Measurements from ENCODE around the gene DBT.
A peak's percentile ranks its signal among the peaks of the same experiment; 100 is the strongest.
"Not testable (repeated sequence)": the region's sequence is repeated elsewhere in the genome, so short reads cannot be mapped to it uniquely, and the experiment has no call there.

The DBT gene

DNA sequence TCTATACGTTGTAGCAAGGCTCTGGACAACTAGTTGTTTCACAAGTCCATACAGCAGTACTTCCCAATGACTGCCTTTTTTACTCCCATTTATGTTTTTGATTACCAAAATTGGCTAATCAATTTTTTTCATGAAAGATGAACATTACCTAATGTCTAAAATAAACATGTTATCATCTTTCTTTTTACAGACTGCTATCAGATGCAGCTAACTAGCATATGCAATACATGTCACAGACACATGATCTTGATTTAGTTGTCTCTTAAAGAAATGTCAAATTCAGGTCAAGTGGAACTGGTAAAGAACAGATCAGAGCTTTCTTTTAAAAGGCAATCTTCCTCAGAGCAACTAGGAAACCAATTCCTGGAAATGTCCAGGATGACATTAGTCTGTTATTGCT, 630 bp upstream of the DBT start:
- DNase-seq = no peak

DNA sequence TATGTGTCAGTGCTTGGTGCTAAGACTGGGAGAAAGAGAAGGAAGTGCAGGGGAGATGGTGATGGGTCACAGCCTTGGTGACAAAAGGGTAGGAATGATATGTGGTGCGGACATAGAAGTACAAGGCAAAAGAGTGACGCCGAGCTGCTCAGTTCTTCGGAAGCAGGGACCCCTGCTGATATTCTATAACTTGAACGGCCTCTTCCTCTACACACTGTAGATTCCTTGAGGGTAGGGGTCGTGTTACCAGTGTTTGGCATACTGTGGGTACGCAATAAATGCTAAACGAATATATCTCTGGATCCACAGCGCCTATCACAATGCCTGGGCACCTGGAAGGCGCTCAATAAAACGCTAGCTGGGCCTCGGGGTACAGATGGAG, 488 bp downstream of the DBT start:
- no peak for DNase-seq

DNA sequence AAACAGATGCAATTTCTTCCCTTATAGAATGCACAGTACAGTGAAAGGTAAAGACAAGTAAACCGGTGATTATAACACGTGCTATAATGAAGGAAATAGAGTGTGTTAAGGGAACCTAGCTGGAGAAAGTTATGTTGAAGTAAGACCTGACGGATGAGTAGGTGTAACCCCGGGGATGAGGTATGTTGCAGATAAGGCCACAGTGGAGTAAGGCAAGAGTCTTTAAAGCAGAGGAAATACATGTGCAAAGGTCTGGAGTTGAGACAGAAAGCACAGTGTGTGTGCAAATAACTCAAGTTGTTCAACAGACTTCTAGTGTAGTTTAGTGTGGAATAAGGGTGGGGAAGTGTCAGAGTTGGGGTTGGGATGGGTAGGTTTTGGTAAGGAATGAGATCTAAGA, 2.9 kb downstream of the DBT start:
- DNase-seq = no peak

DNA sequence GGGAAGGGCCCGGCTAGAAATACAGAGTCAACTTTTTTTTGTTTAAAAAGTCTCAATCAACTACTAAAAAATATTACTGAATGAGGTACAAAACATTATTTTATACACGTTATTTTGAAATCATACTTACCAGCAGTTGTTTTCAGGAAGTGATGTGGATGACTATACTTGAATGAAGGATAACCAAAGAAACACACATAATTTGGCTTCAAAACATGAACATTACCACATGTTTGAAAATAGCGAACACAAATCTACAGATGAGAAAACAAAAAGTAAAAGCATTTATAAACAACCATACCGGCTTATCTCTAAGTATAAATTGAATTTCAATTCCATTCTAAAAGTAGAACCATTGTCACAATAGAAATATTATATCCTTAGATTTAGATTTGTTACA, 9.0 kb downstream of the DBT start:
- no peak for DNase-seq

DNA sequence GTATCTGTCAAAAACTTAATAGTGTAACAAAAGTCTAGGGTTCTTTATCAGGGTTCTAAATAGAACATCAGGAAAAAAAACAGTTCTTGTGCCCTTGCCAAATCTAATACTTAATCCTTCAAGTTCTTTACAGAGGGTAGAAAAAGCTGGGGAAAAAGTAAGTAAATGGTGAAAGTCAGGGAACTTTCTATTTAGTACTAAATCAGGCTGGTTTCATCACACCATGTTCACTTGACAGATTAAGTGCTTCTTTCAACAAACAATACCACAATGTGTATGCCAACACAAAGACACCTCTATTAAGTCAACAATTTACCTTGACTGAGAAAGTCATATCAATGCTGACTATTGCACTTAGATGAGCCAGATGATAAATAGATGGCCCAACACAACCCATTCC, 9.7 kb downstream of the DBT start:
- peak; percentile 19 for DNase-seq

DNA sequence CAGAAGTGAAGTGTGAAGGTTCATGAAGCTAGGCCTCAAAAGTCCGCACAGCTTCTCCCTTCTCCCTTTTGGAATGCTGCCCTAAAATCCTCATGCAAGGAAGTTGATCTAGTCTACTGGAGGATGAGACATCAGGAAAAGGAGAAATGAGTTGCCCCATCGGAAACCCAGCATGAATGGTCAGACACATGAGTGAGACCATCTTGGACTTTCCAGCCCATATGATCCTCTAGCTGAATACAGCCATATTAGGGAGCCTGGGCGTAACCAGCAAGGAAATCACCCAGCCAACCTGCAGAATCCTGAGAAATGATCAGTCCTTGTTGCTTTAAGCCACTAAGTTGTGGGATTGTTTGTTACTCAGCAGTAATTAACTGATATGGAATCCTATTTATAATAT, 12.5 kb downstream of the DBT start:
- DNase-seq = no peak

DNA sequence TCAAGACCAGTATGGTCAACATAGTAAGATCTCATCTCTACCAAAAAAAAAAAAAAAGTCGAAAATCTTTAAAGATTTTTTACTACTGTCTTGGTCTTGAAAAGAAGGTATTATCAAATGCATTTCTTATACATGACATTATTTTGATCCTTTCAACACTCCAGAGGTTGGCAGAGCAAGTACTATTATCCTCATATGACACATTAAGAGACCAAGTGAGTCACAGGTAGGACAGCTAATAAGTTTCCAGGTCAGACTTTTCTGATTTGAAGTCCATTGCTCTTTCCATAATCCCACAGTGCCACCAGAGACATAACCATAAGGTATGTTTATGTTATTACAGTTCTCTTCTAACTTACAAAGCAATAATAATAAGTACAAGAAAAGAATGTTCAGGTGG, 15.2 kb downstream of the DBT start:
- no peak for DNase-seq

DNA sequence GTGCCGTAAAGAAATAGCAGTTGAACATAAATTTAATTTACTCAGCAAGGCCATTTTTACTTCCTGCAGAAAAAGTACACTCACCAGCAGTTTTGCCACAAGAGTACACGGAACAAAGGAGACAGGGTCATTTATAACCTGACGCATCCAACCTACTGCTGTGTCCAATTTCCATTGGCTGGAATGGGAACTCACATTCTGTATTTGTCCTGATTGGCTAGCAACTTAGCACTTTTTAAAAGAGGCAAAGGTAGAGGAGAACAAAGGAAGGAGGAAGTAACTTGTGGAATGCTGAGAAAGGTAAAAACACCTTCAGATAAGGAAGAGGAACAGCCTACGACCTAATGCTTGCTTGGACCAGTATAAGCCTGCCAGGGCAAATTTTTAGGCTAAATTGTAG, 16.1 kb downstream of the DBT start:
- DNase-seq = not testable (repeated sequence)

DNA sequence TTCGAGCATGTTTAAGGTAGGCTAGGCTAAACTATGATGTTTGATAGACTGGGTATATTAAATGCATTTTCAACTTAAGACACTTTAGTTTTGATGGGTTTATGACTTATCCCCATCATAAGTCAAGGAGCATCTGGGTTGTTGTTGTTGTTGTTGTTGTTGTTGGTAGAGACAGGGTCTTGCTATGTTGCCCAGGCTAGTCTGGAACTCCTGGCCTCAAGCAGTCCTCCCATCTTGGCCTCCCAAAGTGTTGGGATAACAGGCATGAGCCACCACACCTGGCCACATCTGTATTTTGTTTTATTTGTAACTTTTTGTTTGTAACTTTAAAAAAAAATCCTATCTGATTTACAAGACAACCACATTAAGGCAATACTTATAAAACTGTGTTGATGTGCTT, 17.5 kb downstream of the DBT start:
- no peak for DNase-seq

DNA sequence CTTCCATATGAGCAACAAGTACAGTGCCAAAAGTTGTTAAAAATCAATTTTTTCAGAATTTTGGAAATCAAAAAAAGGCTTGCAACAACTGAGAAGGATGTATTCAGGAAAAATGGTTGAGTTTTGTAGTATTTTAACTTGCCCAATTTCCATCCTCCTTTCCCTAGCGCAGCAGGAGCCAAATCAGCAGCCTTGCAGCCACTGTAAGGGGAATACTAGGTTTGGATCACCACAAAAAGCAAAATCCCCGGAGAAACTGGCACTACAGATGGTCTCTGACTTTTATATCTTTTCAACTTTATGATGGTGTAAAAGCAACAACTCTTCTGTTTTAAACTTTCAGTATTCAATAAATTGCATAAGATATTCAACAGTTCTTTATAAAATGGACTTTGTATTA, 17.9 kb downstream of the DBT start:
- no peak for DNase-seq

DNA sequence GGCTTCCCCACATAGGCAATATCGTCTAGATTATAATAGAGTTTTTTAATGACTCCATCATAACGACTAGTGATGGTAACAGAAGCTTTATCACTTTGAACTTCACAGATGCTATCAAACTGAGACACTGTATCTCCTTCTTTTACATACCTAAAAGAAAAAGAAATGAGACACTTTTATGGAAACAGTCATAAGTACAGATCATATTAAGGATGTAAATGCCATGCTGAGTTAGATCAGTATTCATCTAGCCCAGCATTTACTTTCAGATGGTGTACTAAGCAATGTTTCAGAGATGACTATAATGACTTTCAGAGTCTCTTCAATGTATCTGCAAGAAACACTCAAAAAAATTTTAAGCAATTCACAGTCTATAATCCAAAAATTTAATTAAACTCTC, 18.9 kb downstream of the DBT start:
- DNase-seq = no peak

DNA sequence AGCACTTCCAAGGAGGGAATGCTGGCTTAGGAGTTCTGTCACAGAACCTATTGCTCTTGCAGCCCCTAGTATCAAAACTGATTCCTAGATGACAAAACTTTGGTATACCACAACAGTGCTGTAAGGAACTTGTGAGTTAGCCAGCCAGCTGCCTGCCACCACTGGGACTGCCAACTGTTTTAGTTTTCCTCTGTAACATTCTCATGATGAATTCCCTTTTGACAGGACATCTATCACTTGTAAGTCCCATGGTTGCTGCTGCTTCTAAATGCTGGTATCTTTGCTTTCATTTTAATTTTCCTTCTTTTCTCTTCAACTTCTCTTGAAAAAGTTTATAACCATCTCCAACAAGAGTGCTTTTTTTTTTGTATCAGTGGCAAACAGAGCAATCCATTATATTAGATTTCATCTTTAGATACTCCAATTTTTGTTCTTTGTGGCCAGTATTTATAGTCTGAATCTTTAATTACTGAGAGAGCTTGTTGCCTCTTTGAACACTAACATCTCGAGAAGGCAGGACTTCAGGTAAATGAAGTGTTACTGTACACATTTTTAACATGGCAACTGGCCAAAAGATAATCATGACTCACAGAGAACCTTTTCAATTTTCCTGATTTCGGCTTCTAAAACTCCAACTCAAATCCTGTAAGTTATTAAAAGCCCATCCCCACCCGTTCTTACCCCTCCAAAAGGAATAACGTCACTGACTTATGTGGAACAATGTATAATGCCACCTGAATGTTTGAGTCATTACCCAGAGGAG, 19.8 kb downstream of the DBT start:
- DNase-seq = no peak

DNA sequence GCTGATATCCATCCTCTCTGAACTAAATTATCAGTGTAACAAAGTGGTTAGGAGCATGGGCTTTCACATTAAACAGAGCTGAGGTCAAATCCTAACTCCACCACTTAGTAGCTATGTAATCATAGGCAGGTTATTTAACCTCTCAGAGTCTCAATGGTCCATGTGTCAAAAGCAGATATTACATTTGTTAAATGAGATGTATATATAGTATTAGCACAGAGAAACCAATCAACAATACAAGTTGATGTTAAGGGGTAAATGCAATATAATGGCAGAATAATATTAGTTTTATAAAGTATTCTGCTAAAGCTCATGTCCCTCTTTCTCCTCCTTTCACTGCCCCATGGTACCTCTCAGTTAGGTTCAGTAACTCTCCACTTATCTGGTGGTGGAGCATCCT, 27.2 kb downstream of the DBT start:
- DNase-seq = no peak

DNA sequence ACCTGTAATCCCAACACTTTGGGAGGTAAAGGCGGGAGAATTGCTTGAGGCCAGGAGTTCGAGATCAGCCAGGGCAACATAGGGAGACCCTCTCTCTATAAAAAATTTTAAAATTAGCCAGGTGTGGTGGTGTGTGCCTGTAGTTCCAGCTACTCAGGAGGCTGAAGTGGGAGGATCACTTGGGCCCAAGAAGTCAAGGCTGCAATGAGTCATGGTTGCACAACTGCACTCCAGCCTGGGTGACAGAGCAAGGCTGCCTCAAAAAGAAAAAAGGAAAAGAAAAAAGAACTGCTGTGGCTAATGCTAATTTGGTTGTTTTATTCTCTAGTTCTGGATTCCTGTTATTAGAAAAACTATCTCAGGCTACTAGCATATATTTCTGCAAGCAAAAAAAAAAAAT, 29.8 kb downstream of the DBT start:
- DNase-seq = no peak

DNA sequence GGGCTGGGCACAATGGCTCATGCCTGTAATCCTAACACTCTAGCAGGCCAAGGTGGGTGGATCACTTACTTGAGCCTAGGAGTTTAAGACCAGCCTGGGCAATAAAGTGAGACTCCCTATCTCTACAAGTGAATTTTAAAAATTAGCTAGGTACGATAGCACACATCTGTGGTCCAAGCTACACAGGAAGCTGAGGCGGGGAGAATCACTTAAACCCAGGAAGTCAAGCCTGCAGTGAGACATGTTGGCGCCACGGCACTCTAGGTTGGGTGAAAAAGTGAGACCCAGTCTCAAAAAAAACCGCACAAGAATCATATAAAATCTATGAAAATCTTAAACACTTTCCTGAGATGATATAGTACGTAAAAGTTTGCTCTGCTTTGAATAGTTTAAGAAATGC, 30.2 kb downstream of the DBT start:
- no peak for DNase-seq

DNA sequence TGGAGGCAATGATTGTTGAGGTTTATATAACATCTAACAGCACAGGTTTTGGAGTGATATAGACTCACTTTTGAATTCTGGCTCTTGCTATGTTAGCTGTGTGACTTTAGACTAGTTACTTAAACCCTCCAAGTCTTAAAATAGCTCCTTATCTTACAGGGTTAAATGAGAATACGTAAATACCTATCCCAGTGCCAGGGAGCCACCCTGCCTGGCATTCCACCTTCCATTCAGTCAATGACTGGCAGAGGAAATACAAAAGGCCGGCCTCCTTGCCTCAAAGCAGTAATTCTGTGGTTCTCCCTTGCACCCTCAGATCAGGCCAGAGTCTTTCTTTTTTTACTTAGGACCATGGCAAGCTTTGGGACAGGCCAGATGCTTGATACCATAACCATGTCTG, 31.8 kb downstream of the DBT start:
- DNase-seq = no peak

DNA sequence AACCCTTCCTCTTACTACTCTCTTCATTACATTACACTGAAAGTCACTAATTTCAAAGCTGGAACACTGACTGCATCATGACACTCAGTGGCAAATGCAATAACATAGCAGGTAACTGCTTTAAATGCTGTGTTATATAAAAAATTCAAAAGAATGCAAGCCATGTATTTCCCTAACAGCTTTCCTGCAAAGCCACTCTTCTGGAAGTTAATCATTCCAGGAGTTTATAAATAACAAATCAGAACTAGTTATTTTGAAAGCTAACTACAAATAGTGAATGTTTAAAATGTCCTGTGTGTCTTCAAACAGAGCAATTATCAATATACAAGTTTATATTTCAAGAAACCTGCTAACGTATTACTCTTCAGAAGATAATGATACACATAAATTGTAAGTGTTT, 34.5 kb downstream of the DBT start:
- DNase-seq = no peak

DNA sequence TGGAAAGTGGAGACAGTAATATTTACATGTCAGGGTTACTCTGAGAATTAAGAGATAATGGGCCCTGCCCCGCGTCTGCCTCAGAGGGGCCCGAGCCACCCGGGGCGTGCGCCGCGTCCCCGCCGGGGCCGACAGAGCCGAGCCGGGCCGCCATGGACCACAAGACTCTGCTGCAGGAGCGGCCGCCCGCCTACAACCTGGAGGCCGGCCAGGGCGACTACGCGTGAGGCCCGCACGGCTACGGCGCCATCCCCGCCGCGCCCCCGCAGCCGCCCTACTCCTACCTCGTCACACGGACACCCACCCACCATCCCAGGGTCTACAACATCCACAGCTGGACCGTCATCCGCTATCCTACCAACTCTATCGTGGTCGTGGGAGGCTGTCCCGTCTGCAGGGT, 36.5 kb downstream of the DBT start:
- DNase-seq = no peak

DNA sequence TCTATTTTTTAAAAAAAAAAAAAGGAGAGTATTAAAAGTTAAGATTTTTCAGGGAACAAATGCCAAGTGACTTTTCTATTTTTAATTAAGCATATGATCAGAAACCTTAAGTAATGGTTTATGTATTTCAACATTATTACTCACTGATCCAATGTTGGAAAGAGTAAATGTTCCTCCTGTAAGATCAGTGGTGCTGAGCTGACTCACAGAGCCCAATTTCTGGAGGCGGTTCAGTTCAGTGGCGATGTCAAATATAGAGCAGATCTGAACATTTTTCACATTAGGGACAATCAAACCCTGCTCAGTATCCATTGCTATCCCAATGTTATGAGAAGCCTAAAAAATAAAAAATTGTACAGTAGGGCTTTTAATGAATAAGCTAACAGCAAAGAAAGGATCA, 43.3 kb downstream of the DBT start:
- no peak for DNase-seq

DNA sequence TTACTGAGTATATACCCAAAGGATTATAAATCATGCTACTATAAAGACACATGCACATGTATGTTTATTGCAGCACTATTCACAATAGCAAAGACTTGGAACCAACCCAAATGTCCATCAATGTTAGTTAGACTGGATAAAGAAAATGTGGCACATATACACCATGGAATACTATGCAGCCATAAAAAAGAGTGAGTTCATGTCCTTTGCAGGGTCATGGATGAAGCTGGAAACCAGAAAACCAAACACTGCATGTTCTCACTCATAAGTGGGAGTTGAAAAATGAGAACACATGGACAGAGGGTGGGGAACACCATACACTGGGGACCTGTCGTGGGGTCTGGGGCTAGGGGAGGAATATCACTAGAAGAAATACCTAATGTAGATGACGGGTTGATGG, 44.0 kb downstream of the DBT start:
- DNase-seq = not testable (repeated sequence)

DNA sequence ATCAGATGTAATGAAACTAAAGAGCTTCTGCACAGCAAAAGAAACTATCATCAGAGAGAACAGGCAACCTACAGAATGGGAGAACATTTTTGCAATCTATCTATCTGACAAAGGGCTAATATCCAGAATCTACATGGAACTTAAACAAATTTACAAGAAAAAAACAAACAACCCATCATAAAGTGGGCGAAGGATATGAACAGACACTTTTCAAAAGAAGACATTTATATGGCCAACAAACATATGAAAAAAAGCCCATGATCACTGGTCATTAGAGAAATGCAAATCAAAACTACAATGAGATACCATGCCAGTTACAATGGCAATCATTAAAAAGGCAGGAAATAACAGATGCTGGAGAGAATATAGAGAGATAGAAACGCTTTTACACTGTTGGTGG, 44.5 kb downstream of the DBT start:
- DNase-seq = not testable (repeated sequence)

DNA sequence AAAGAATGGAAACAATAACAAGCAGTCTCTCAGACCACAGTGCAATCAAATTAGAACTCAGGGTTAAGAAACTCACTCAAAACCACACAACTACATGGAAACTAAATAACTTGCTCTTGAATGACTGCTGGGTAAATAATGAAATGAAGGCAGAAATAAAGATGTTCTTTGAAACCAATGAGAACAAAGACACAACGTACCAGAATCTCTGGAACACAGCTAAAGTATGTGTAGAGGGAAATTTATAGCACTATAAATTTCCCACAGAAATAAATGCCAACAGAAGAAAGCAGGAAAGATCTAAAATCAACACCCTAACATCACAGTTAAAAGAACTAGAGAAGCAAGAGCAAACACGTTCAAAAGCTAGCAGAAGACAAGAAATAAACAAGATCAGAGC, 46.9 kb downstream of the DBT start:
- DNase-seq = not testable (repeated sequence)

DNA sequence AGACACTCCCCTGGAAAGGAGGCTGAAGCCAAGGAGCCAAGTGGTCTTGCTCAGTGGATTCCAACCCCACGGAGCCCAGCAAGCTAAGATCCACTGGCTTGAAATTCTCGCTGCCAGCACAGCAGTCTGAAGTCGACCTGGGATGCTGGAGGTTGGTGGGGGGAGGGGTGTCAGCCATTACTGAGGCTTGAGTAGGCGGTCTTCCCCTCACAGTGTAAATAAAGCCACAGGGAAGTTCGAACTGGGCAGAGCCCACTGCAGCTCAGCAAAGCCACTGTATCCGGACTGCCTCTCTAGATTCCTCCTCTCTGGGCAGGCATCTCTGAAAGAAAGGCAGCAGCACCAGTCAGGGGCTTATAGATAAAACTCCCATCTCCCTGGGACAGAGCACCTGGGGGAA, 49.6 kb downstream of the DBT start:
- DNase-seq = not testable (repeated sequence)

DNA sequence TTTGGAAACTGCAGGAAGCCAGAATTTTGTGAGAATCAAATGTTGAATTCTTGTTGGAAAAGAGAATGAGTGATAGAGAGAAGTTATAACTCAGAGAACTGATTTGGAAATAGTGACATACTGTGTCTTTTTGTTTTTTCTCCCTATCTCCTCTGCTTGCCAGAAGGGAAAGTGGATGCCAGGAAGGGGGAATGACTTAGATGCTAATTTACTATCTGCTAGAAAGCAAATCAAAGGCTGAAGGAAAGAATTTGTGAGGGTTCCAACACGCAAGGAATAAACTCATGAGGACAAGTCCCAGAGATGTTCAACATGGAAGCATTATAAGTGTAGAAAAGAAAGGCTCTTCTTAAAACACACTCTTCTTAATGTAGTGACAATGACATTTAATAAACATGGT, 51.0 kb downstream of the DBT start:
- no peak for DNase-seq

DNA sequence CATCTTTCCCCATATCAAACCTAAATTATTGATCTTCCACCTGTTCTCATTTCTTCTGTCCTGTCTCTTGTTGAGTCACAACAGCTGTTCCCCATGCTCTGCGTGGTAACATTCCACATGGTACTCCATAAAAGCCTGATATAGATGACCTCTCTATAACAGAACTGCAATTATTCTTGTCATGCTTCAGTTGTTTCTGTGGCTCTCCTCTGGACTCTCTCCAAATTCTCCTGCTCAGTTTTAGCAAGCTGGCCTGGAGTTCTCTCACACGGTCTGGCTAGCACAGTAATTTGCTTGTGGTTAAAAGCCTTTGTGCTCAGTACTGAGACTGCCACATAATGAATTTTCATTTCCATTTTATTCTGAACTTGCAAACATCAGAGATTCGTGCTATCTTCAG, 61.0 kb downstream of the DBT start:
- peak; percentile 93 for DNase-seq

DNA sequence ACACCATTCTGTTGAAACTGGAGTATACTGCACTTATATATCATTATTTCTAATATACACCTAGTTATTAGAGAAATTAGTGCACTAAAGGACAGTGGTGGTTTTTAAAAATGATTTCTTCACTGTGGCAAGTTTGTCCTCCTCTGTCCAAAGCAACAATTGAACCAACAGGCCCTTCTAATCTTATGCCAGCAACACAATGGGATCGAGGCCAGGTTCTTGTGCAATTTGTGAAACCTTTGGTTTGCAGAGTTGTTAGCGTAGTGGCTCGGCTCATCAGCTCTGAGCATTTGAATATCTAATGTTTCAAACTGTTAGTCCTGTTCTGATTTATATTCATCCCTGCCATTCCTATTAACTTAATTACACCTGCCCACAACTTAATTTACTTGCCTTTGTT, 61.7 kb downstream of the DBT start:
- peak; percentile 17 for DNase-seq
